SK-N-SH (cell line): ENCODE measurements around the gene MSANTD3.

Experiments used
- CTCF ChIP-seq: fragments of 200-600 bp; sonication (generic); IDR thresholded peaks from 2 replicates; pipeline ENCODE4 v1.6.1; 2017; ENCODE audit warnings: antibody characterized with exemption, mild to moderate bottlenecking, moderate library complexity
- ELF1 ChIP-seq: IDR thresholded peaks from 2 replicates; pipeline ENCODE4 v1.4.0; 2012
- EP300 ChIP-seq, 2 experiments: IDR thresholded peaks; 2 replicates each; pipeline versions ENCODE4 v1.4.0 to v1.6.1; 2012; ENCODE audit warnings: borderline replicate concordance in 1 of 2, low read depth in 1 of 2, low read length in 1 of 2
- FOXM1 ChIP-seq: IDR thresholded peaks from 2 replicates; pipeline ENCODE4 v1.4.0; 2012; ENCODE audit warnings: low read depth, mild to moderate bottlenecking
- GABPA ChIP-seq: IDR thresholded peaks from 2 replicates; pipeline ENCODE4 v1.4.0; 2012; ENCODE audit warnings: low read depth, mild to moderate bottlenecking
- GATA2 ChIP-seq: sonication (generic); formaldehyde crosslinking; IDR thresholded peaks from 2 replicates; pipeline ENCODE4 v1.5.0; 2020; ENCODE audit warnings: mild to moderate bottlenecking, missing genetic modification reagents
- MAX ChIP-seq: IDR thresholded peaks from 2 replicates; pipeline ENCODE4 v1.4.0; 2012; ENCODE audit warnings: low read depth
- NRF1 ChIP-seq: IDR thresholded peaks from 2 replicates; pipeline ENCODE4 v1.6.1; 2012; ENCODE audit warnings: low read depth, mild to moderate bottlenecking, low read length
- POLR2AphosphoS5 ChIP-seq: IDR thresholded peaks from 2 replicates; pipeline ENCODE4 v1.6.1; 2012; ENCODE audit warnings: low read depth, low read length
- RAD21 ChIP-seq: IDR thresholded peaks from 2 replicates; pipeline ENCODE4 v1.6.1; 2012; ENCODE audit warnings: mild to moderate bottlenecking, low read length
- RCOR1 ChIP-seq: fragments of 150-350 bp; IDR thresholded peaks from 2 replicates; pipeline ENCODE4 v1.6.1; 2017; ENCODE audit warnings: antibody characterized with exemption, low read length
- REST ChIP-seq: IDR thresholded peaks from 2 replicates; pipeline ENCODE4 v1.6.1; 2012; ENCODE audit warnings: mild to moderate bottlenecking, low read depth, low read length, moderate library complexity
- SIN3A ChIP-seq: IDR thresholded peaks from 2 replicates; pipeline ENCODE4 v1.6.1; 2012; ENCODE audit warnings: low read depth, mild to moderate bottlenecking, low read length, moderate library complexity, borderline replicate concordance
- SMC3 ChIP-seq: IDR thresholded peaks from 2 replicates; pipeline ENCODE4 v1.6.1; 2012; ENCODE audit warnings: low read depth, low read length, improper control_type of control experiment

- no peak for TF ChIP-seq CTCF
- no peak for TF ChIP-seq ELF1
- TF ChIP-seq POLR2AphosphoS5 = no peak
- no peak for TF ChIP-seq RCOR1
- no peak for TF ChIP-seq RAD21
- TF ChIP-seq MAX = no peak
- no peak for TF ChIP-seq SIN3A
- no peak for TF ChIP-seq GABPA
- no peak for TF ChIP-seq NRF1
- no peak for TF ChIP-seq EP300 (IDR thresholded peaks at IDR 0.05; ENCODE audit: borderline replicate concordance in 1 of 2, low read depth in 1 of 2, low read length in 1 of 2)
- TF ChIP-seq GATA2 (CRISPR knock-in tag) = no peak
- TF ChIP-seq REST = no peak
- TF ChIP-seq FOXM1 = no peak
- TF ChIP-seq SMC3 = no peak
These were observed 7.8 kb upstream of the MSANTD3 start for GRCh38 chr9:100419166-100419565.
